H1 (cell line): ENCODE measurements around the gene ITPK1.

Experiments
- CTCF ChIP-seq, 3 experiments: IDR thresholded peaks; 1 replicate in 2 of 3; 2 replicates in 1 of 3; pipeline versions ENCODE4 v1.5.1 to v1.6.1; 2011; ENCODE audit warnings: low read length in 3 of 3, mild to moderate bottlenecking in 3 of 3, inconsistent platforms in 2 of 3, low read depth in 1 of 3, moderate library complexity in 1 of 3; ENCODE audit not compliant: insufficient read depth in 1 of 3; ENCODE audit errors: control extremely low read depth in 1 of 3
- JUN ChIP-seq: IDR thresholded peaks from 2 replicates; pipeline ENCODE4 v1.6.1; 2011; ENCODE audit warnings: low read depth, mild to moderate bottlenecking, improper control_type of control experiment, low read length
- POLR2AphosphoS5 ChIP-seq: IDR thresholded peaks from 2 replicates; pipeline ENCODE4 v1.6.1; 2011; ENCODE audit warnings: low read depth, low read length
- SP4 ChIP-seq: IDR thresholded peaks from 2 replicates; pipeline ENCODE4 v1.6.1; 2012; ENCODE audit warnings: low read length, inconsistent platforms

DNA sequence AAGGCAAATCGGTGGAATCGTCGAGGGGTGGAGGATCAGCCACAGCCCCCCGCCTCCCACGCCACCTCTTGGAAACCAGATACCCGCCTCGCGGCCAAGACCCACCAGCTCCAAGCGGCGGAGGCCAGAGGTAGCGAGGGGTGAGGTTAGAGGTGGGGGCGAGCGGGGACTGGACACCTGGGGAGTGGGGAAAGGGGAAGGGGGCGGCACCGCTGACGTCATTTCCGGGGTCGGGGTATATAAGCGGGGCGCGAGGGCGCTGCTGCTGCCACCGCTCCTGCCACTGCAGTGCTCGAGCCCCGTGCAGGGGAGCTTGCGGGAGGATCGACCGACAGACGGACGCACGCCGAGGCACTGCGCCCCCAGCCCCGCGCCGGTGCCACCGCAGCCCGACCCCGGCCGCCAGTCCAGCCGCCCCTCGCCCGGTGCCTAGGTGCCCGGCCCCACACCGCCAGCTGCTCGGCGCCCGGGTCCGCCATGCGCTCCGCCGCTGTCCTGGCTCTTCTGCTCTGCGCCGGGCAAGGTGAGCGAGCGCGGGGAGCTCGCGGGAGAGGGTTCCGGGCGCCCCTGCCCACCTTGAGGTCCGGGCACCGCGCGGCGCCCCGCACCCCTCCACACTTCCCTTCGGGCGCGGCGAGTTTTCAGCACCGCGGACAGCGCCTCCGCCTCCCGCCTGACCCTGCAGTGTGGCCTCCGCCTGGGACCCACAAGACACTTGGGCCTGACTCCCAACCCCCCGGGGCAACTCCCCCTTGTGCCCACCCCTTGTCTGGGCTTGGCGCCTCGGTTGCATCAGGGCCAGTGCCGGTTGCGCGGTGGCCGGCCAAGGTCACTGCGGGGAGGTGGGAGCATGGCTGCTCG, 192.6 kb downstream of the ITPK1 start, which contains the start of gene CHGA:
- TF ChIP-seq SP4 (no peak), CTCF (IDR thresholded peaks at IDR 0.05; ENCODE audit: control extremely low read depth in 1 of 3, insufficient read depth in 1 of 3, low read depth in 1 of 3, low read length in 3 of 3) (no peak), JUN (no peak), POLR2AphosphoS5 (peak; percentile 83; the same call in 1 of the 2 replicates)
